22Rv1 (cell line): ENCODE measurements around the gene RIPOR1.

Experiments
- H3K27ac ChIP-seq: fragments of 450-650 bp; 2 replicates; pipeline ENCODE4 v1.5.1; 2017
- ZFX ChIP-seq: fragments of 450-650 bp; IDR thresholded peaks from 2 replicates; pipeline ENCODE4 v1.6.1; 2017; ENCODE audit warnings: antibody characterized with exemption, borderline replicate concordance
- TF ChIP-seq, protein P1 (sequence below): fragments of 450-650 bp; IDR thresholded peaks from 2 replicates; pipeline ENCODE4 v1.5.1; 2017; ENCODE audit warnings: mild to moderate bottlenecking

The RIPOR1 gene

DNA sequence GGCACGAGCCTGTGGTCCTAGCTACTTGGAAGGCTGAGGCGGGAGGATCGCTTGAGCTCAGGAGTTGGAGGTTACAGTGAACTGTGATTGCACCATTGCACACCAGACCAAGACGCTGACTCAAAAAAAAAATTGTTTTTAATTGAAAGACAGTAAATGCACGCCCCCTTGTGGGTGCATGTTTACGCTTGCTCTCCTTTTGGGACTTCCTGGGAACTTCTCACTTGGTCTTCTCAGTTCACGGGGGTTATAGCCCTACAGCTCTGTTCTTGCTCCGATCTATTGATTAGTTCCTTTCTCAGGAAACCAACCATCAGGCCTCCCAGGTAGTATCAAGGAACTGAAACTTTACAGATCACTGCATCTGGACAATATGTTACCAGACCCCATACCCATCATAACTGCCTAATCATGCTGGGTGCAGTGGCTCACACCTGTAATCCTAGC lies 14.2 kb upstream of the RIPOR1 start:
- H3K27ac ChIP-seq = no peak overlapping the region
- TF ChIP-seq, protein P1, sequence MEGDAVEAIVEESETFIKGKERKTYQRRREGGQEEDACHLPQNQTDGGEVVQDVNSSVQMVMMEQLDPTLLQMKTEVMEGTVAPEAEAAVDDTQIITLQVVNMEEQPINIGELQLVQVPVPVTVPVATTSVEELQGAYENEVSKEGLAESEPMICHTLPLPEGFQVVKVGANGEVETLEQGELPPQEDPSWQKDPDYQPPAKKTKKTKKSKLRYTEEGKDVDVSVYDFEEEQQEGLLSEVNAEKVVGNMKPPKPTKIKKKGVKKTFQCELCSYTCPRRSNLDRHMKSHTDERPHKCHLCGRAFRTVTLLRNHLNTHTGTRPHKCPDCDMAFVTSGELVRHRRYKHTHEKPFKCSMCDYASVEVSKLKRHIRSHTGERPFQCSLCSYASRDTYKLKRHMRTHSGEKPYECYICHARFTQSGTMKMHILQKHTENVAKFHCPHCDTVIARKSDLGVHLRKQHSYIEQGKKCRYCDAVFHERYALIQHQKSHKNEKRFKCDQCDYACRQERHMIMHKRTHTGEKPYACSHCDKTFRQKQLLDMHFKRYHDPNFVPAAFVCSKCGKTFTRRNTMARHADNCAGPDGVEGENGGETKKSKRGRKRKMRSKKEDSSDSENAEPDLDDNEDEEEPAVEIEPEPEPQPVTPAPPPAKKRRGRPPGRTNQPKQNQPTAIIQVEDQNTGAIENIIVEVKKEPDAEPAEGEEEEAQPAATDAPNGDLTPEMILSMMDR = peak; percentile 86
- no peak for TF ChIP-seq ZFX

DNA sequence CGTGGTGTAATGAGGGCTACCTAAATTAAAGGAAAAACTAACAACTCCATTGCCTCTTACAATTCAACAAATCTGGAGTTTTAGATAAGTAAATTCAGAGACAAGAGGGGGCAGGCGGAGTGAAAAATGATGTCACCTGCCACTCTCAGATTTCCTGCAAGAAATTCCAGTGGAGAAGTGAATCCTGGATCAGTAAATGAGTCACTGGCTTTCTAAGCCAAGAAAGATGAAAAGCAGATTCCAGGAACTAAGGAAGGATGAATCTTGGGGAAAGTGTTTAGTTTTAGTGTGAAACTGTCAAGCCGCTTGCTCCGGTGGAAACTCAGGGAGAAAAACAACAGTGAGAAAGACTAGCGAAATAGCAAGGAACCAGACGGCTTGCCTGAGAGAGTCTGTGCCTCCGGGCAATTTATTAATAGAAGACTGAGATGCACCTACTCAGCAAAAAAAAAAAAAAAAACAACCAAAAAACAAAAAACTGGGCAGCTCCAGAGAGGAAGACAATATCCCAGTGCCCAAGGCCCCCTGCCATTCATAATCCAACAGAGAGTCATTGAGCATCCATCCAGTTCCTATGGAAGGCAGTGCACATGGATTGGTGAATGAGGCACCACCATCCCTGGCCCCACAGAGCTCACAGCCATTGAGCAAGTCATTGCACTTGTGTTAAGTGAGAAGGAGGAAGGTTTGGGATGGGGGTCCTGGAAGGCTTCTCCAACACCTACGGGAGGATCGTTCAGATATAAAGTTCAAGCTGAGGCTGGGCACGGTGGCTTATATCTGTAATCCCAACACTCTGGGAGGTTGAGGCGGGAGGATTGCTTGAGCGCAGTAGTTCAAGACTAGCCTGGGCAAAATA lies 12.1 kb upstream of the RIPOR1 start:
- TF ChIP-seq ZFX = no peak
- TF ChIP-seq, protein P1 = no peak
- no peak overlapping the region for H3K27ac ChIP-seq

DNA sequence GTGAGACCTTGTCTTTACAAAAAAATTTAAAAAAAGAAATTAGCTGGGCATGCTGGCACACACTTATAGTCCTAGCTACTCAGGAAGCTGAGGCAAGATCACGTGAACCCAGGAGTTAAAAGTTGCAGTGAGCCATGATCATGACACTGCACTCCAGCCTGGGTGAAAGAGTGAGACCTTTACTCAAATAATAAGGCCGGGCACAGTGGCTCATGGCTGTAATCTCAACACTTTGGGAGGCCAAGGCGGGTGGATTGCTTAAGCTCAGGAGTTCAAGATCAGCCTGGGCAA lies 11.5 kb upstream of the RIPOR1 start:
- no peak for TF ChIP-seq ZFX
- no peak overlapping the region for H3K27ac ChIP-seq

DNA sequence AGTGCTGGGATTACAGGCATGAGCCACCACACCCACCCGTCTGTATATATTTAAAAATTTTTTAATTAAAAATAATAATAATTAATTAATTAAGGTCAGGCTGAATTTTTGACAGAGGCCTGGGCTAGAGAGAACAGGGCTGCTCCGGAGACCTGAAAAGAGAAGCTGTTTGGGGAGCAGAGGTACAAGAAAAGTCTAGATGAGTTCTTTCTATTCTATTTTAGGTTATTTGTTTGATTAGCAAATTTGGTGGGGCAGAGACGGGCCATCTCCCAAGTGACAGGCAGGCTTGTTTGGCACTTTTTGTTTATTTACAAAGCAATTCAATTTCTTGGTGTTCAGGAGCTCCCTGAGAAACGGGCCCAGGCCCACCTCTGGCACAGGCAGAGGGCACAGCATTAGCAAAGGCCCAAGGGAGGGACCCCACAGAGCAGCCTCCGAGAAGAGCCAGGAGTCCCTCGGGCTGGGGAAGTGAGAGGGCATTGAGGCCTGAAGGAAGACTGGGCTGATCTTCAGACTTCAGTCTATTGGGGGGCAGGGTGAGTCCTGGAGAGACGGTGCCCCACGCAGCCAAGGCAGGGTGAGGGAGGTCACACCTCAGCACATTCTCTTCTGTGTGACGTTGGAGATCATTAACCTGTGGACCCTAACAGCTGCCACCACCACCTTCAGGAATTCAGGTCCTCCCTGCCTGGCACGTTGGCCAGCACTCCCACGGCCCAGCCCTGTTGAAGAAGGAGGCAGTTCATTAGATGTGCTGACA lies 10.8 kb upstream of the RIPOR1 start:
- no peak for TF ChIP-seq ZFX
- TF ChIP-seq, protein P1 = no peak
- no peak overlapping the region for H3K27ac ChIP-seq

DNA sequence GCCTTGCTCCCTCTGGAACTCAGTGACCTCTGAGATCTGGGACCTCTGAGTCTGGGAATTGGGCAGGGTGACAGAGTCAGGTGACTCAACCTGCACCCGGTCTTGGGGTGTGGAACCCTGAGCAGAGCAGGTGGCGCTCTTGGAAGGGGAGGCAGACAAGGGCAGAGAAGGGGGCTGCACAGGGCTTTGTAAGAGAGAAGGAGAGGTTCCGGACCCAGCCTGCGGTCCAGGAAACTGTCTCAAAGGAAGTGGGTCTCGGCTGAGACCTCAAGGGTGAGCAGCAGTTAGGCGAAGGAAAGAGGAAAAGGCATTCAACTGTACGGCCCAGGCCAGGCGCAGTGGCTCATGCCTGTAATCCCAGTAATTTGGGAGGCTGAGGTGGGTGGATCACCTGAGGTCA lies 10.0 kb upstream of the RIPOR1 start:
- H3K27ac ChIP-seq = no peak overlapping the region
- TF ChIP-seq ZFX = no peak
- TF ChIP-seq, protein P1 = no peak

DNA sequence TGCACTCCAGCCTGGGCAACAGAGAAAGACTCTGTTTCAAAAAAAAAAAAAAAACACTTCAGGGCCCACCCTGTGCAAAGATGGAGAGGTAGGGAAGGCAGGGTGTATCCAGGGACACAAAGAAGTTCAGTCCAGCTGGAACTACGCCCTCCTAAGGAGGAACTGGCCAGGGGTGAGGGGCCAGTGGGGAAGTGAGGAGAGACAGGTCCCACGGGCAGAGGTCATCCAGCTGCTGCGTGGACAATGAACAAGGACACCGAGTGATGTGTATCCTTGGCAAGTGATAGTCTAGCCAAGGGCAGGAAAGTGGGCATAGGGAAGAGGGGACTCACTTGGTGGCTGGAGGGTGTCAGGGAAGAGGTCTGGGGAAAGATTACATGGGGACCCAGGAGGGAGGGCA lies 9.4 kb upstream of the RIPOR1 start:
- TF ChIP-seq, protein P1 = no peak
- no peak for TF ChIP-seq ZFX
- no peak overlapping the region for H3K27ac ChIP-seq

DNA sequence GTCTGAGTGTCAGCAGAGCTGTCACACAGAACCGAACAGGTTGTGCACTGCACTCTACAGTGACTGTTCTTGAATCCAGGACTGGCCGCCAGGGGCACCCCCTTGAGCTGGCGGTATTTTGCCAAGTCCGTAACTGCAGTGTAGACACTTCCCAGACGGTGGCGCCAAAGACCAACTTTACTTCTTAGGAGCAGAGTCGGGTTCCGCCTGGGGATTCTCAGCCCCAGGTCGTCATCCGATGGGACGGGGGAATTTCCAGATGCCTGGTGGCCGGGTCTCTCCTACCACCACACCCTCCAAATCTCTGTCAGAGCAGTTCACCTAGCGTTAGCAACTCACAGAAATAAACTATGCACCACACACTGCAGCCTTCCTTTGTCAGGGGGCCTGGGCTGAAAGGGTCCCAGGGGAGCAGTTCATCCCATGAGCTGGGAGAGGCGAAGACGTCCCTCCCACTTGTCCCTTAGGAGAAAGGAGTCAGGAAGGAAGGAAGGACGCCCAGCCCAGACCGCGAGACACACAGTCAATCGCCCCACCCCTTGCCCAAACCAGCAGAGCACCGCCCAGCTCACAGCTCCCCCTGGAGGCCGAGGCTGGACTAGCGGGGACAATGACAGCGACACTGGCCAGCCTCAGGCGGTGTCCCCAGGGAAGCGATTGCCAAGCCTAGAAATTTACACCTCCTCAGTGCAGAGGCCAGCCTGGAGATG lies 7.4 kb upstream of the RIPOR1 start:
- no peak for TF ChIP-seq ZFX
- TF ChIP-seq, protein P1 = peak; percentile 98
- H3K27ac ChIP-seq = peak overlapping the region; percentile 88
